ENCODE data around the gene OR2C1.

Gene OR2C1

DNA sequence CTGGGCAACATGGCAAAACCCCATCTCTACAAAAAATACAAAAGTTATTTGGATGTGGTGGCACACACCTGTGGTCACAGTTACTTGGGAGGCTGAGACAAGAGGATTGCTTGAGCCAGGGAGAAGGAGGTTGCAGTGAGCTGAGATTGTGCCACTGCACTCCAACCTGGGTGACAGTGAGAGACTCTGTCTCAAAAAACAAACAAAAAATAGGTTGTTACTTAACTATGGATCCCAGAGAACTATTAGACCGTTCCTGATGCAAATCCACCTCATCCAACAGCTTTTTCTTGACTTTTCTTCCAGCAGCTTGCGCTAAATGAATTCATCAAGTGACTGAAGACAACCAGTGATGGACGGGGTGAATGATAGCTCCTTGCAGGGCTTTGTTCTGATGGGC, at the start of gene OR2C1:
Gene OR2C1 (plus strand): TSS at position 301 of the 400 bp plus-strand sequence. CDS start 52 bp downstream, at position 353.
- no peak for DNase-seq

DNA sequence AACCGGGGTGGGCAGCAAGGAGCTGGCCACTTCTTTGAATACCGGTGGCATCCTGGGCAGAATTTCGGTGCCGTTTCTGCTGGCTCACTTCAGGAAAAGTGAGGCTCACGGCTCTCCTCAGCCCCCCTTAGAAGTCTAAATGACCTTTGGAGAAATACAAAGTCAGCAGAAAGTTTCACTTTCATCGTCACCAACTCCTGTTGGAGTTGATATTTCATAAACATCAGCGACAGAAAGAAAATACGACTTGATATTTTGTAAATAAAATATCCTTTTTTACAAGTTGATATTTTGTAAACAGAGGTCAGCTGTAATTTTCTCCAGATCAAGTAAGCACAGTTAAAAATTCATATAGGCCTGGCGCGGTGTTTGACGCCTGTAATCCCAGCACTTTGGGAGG, 49.6 kb upstream of the OR2C1 start:
- no peak for DNase-seq

DNA sequence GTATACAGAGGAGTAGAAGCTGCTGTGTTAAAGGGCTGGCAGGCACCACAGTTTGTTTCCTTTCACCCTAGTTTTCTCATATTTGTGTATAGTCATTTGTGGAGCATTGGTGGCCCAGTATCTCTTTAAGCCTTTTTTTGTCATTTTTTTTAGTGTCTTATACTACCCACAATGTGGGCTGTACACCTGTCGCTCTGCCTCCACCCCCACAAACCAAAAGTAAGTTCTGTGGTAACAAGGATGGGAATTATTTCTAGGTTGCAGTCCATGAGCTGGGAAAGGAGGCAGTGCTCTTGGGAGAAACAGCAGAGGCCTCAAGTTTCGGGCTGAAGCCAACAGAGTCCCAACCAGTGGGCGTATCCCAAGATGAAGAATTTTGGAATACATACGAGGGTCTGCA, 44.2 kb upstream of the OR2C1 start:
- DNase-seq: no peak

DNA sequence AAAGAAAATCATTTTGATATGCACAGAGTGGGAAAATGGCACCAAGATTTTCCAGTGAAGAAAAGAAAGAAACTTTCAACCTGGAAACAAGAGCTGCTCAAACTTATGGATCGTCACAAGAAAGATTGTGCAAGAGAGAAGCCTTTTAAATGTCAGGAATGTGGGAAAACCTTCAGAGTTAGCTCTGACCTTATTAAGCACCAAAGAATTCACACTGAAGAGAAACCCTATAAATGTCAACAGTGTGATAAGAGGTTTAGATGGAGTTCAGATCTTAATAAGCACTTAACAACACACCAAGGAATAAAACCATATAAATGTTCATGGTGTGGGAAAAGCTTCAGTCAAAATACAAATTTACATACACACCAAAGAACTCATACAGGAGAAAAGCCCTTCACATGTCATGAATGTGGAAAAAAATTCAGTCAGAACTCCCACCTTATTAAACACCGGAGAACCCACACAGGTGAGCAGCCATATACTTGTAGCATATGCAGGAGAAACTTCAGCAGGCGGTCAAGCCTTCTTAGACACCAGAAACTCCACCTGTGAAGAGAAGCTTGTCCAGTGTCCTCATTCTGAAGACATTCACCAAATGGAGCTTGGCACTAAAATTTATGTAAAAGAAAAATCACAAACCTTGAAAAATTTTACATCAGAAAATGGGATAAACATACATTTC, 38.2 kb upstream of the OR2C1 start:
- DNase-seq: no peak

DNA sequence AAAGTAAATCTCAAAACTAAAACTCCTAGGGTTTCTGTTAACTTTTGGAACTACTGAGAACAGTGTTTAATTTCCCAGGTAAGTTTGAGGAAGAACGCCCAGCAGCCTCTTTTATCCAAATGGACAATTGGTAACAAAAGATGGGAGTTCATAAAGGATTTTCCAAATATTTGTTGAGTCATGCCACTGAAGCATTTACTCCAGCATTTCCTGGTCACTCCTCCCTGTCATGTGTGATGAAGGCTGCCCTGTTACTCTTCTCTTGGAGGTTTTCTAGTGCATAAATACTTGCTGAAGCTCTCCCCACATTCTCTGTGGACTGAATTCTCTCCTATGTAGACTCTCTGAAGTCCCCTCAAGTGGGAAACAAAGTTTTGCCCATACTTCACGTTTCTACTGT, 33.9 kb upstream of the OR2C1 start:
- DNase-seq: no peak

DNA sequence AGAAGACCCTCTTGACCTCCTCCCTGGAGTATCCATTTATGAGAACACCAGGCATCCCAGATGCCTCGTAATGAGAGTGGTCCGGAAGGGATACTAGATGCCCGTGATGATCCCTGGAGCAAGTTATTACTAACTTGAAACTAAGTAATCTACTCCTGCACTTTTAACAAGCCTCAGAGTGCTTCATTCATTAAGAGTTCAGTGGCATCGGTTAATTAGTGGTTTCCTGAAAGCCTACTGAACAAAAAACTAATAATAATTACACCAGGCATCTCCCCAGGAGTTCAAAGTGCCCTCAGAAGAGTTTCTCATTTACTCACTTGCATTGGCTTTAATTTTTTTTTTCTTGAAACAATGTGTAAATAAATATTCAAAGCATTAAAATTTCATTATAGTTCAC, 28.2 kb upstream of the OR2C1 start:
- no peak for DNase-seq

DNA sequence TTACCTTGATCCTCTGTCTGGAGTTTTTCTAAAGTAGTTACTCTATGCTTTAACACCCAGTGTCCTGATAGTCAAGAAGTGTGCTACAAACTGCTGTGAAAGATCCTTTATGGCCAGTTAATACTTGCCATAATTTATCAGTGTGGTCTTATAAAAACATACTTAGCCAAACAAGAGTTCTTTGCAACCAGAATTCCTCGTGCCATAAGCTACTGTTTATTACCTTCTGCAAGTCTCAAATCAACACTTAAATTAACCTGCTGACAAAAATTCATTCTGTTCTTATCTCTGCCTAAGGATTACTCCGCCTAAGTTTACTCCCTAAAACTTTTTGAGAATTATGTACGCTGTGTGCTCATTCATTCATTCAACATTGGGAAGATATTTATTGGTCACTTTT, 27.6 kb upstream of the OR2C1 start:
- DNase-seq: no peak

DNA sequence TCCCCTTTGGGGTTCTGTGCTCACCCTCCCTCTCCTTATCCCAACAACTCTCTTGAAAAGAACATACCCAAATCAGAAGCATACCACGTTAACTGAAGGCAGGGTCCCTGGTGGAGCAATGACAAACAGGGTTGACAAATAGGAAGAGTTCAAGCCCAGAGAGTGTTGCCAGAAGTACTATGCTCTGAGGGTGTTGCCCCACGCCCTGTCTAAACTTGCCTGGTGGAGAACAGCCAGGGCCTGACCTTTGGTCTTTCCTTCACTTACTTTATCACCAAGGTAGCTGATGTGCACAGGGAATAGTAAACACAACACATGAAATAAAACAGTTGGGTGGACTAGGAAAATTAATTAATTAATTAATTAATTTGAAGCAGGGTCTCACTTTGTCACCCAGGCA, 27.0 kb upstream of the OR2C1 start:
- DNase-seq: no peak

DNA sequence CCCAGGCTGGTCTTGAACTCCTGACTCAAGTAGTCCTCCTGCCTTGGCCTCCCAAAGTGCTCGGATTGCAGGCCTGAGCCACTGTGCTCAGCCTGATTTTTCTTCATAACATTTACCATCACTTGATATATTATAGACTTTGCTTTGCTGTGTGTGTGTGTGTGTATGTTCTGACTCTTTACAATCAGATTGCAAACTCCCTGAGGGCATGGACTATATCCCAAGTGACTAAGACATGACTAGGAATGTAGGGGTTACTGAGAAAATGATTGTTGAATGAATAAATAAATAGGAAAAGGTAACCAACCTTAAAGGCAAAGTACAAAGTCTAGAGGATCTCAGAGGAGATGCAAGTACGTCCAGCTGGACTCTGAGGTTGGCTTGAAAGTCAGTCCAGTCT, 9.6 kb upstream of the OR2C1 start:
- no peak for DNase-seq

DNA sequence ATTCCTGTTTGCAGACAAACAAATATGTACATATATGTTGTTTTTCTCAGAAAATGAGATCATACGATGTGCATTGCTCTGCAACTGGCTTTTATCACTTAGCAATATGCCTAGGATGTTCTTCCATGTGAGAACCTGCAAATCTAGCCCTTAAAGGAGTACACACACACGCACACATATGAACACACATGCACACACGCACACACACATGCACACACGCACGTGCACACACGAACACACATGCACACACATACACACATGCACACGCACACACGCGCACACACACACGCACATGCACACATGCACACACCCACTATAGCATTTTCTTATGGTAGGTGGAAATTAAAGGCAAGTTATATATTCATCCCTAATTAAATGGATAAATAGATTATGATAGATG, 8.1 kb upstream of the OR2C1 start:
- no peak for DNase-seq

DNA sequence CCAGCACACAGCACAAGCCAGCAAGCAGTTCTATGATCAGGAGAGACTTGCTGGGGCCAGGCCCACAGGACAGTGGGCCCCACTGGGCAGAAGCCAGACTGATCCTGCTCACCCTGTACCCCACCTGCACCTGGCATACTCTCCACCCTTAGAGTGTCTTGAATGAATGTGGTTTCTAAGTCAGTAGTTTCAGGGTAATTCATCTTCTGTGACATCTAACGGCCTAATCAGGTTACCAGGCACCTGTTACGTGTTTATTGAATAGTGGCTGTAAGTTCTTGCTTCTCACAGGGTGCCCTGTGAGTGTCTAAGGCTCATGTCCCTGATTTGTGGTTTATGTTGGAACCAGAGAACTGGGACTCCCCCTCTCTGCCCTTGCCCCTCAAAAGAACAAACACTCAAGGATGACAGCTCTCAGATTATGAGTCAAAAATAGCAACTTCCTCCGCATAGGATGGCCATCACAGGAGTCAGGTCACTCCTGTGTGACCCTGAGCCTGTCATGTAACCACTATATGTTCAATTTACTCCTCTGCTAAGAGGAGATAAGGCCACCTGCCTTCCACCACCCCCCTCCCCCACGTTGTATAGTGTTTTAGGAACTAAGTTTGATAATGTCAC, 7.0 kb upstream of the OR2C1 start:
- DNase-seq: no peak

DNA sequence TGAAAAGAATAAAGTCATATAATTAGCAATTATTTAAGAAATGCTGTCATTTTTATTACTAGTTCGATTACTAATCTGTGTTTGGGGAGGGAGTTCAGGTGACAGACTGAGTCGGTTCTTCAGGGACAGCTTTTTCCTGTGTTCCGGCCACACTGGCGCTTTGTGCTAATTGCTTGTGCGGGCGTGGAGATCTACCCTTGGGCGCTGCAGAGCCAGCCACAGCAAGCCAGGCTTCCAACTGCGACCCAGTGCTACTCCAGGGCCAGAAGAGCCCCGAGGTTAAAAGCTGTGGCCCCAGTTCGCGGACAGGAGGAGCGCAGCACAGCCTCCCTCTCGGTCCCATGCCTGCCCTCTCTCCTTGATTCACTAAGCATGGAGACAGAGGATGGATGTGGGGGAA, 6.5 kb upstream of the OR2C1 start:
- no peak for DNase-seq

DNA sequence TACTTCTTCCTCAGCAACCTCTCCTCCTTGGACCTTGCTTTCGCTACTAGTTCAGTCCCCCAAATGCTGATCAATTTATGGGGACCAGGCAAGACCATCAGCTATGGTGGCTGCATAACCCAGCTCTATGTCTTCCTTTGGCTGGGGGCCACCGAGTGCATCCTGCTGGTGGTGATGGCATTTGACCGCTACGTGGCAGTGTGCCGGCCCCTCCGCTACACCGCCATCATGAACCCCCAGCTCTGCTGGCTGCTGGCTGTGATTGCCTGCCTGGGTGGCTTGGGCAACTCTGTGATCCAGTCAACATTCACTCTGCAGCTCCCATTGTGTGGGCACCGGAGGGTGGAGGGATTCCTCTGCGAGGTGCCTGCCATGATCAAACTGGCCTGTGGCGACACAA, 429 bp downstream of the OR2C1 start:
- no peak for DNase-seq

DNA sequence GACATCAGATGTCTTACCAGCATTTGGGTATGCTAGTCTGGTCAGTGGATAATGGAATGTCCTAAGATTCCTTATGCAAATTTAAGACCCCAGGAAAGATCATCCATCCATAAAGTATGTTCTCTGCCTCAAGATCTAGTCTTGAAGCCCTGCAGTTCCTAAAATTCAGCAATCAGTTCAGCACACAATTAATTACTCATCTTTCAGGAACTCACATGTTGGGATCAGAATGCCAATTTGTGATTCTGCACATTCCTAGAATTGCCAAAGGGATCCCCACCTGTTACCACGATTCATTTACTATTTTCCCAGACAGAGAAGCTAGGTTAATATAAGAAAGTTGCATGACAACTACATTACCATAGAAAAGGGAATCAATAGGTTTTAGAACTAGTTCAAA, 3.2 kb downstream of the OR2C1 start:
- no peak for DNase-seq

DNA sequence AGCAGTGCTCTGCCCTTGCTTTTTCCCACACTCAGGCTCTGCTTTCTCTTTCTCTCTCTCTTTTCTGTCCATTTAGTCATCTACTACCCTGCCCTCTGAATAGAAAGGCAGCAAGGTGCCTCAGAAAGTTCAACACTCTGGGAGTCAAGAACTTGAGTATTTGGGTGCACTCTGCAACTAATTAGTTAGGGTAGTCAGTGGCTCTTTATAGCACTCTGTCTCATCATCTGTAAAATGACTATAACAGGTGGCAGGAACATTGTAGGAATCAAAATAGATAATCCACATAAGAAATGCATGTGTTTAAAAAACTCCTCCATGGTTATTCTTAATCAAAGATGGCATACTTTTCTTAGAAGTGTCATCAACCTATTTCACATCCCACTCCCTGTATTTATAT, 7.2 kb downstream of the OR2C1 start:
- no peak for DNase-seq

DNA sequence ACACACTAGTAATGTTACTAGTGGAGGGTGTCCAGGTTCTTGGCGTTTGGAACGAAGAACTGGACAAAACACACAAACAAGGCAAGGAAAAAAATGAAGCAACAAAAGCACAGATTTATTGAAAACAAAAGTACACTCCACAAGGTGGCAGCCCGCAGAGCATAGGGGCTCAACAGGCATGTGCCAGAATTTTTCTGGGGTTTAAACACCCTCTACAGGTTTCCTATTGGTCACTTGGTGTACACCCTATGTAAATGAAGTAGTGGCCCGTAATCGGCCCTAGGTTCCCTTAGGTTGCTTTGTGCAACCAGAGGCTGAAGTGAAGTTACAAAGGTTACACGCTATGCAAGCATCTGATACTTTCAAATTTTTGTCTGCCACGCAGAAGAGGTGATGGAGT, 8.1 kb downstream of the OR2C1 start:
- no peak for DNase-seq

DNA sequence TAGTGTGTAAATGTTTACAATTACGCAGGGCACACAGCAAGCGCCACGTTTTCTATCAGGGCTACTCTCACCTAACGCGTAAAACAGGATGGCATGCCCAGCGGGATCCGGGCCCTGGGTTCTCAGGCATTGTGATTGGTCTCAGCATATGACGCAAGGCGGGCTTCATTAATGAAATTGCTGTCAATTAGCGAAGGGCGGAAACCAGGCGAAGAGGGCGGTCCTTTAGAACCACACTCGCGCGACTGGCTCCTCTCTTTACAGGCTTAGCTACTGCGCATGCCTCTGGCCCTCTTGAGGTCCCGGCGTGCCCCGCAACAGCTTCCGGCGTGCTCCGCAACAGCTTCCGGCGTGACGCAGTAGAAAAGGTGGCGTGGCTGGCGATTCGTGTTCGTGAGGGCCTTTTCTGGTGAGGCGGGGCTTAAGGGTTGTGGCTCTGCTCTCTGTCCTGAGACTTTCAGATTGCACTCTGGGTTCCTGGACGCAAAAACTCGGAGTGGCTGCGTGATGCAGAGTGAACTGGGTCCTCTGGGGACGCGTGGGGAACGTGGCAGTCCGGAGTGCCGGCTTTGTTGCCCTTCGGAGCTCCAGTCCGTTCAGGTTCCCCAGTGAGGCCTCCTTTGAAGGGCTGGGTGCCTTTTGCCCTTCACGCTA, 9.2 kb downstream of the OR2C1 start:
- DNase-seq: peak; percentile 84

DNA sequence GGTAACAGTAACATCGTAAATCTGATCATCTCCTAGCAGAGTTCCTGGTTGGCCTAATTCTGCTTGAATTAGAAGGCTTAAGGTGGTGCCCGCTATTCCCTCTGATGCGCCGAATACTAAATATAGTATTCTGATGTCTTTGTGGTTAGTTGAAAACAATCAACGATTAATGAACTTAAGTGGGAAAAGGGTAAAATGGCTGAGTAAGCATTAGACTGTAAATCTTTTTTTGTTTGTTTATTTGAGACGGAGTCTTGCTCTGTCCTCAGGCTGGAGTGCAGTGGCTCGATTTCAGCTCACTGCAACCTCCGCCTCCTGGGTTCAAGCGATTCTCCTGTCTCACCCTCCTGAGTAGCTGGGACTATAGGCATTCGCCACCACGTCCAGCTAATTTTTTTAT, 13.4 kb downstream of the OR2C1 start:
- no peak for DNase-seq

DNA sequence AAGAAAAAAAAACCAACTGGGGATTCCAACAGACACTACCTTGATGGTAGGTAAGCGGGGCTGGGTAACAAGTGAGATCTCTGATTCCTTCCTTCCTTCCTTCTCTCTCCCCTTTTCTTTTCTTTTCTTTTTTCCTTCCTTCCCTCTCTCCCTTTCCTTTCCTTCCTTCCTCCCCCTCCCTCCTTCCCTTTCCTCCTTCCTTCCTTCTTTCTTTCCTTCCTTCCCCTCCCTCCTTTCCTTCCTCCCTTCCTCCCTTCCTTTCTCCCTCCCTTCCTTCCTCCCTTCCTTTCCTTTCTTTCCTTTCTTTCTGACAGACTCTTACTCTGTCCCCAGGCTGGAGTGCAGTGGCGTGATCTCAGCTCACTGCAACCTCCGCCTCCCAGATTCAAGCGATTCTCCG, 20.0 kb downstream of the OR2C1 start:
- DNase-seq: no peak

DNA sequence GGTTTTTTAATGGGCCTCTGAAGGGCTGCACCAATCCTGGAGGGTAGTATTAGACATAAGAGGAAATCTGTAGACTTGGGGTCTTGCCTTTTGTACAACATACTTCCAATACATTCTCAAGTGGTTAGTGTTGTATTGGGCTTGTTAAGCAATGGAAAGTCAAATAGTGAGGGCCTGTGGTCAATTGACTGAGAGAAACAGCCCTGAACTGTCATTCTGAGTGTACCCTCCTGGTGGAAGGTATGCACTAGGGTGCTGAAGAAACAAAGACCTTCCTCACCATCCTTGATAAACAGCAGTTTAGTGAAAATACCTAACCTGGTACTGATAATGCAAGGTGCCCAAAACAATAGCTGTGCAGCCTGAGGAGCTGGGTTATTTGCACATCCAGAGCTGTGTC, 22.2 kb downstream of the OR2C1 start:
- DNase-seq: no peak

DNA sequence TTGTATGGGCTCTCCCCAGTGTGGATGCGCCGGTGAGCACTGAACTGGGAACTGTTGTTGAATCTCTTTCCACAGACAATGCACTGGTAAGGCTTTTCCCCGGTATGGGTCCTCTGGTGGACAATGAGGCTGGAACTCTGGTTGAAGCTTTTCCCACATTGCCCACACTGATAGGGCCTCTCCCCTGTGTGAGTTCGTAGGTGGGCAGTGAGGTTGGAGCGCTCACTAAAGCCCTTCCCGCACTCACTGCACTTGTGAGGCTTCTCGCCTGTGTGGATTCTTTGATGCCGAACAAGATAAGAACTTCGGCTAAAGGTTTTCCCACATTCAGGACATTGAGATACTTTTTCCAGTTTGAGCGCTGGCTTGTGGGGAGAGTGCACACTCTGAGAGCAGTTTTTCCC, 27.4 kb downstream of the OR2C1 start:
- no peak for DNase-seq

DNA sequence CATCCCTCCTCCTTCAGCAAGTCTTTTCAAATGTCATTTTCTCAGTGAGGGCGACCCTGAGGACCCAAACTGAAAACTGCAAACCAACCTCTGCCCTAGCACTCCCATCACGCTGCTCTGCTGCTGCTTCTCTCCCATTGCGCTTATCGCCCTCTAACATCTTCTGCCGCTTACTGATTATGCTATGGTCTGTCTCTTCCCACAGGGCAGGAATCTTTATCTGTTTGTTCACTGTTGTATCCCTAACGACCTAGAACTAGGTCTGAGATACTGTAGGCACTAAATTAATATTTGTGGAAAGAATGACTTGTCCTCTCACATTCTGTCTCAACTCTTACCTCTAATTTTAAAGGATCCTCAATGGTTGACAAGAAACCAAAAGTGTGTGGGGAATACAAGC, 32.6 kb downstream of the OR2C1 start:
- DNase-seq: no peak

DNA sequence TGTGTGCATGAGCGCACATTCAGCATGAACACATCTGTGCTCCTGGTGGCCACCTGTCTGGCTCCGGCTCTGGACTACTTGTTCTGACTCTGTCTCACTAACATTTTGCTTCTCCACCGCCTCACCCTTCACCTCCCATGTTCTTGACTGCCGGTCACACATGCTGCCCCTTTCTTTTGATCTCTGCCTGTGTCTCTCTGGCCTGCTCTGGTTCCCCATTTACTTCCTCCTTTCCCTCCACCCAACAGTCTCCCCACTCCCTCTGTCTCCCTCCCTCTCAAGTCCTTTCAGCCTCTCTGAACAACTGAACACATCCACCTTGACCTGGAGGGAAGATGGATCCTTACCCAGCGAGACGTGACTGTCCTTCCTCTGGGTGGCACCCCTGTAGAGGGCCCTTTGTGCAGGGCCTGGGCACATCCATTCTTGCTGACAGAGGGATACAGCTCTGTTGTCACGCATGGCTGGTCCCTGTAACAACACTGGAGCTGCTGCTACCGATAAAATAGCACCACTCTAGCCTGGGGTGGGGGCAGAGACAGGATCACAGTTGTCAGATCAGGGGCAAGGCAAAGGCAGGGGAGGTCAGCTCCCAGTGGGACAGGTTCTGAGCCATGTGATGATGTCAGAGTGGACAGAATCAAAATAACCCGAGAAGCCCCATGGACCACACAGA, 34.1 kb downstream of the OR2C1 start:
- no peak for DNase-seq

DNA sequence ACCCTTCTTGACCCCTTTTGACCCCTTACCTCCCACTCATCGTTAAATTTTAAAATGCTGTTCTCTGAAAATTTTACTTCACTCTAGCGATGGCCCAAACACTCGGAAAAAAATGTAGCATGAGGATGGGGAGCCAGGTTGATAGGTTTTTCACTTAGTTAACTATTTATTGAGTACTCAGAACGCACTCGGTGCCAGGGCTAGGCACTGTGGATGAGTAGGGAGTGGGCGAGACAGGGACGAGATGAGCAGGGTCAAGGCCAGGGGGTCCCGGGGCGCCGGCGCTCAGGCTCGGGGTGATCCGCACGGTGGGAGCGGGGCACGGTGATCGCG, 44.7 kb downstream of the OR2C1 start:
- no peak for DNase-seq
